SK-N-SH treated with all-trans-retinoic acid at 6 μM for 48 hours (cell line): ENCODE data around the gene UBAP1.
"Not testable (repeated sequence)": the region's sequence is repeated elsewhere in the genome, so short reads cannot be mapped to it uniquely, and the experiment has no call there.

Experiments
- ATAC-seq: fragments of 200-7000 bp; cut with Tn5 transposase; 3 replicates; pipeline ENCODE4 v1.9.1; 2020; ENCODE audit warnings: mild to moderate bottlenecking, moderate library complexity
- ARNTL ChIP-seq: fragments of 450-650 bp; formaldehyde crosslinking; IDR thresholded peaks from 2 replicates; pipeline ENCODE4 v1.5.0; 2020; ENCODE audit warnings: low read depth, mild to moderate bottlenecking, moderate library complexity, borderline replicate concordance
- GLIS3 ChIP-seq: fragments of 250-450 bp; sonication (Bioruptor Pico); IDR thresholded peaks from 2 replicates; pipeline ENCODE4 v1.5.0; 2020; ENCODE audit warnings: mild to moderate bottlenecking, moderate library complexity
- ISL1 ChIP-seq: fragments of 250-450 bp; sonication (Bioruptor Pico); IDR thresholded peaks from 2 replicates; pipeline ENCODE4 v2.1.2; 2022; ENCODE audit warnings: mild to moderate bottlenecking, moderate library complexity
- OSR1 ChIP-seq: fragments of 250-450 bp; sonication (Bioruptor Pico); IDR thresholded peaks from 2 replicates; pipeline ENCODE4 v1.8.0; 2022; ENCODE audit warnings: moderate library complexity, mild to moderate bottlenecking, inconsistent platforms
- POU6F1 ChIP-seq: fragments of 250-450 bp; sonication (Bioruptor Pico); IDR thresholded peaks from 2 replicates; pipeline ENCODE4 v1.8.0; 2021; ENCODE audit warnings: low read depth, mild to moderate bottlenecking, moderate library complexity, borderline replicate concordance
- PPARA ChIP-seq: fragments of 250-450 bp; sonication (Bioruptor Pico); IDR thresholded peaks from 2 replicates; pipeline ENCODE4 v1.5.0; 2020; ENCODE audit warnings: mild to moderate bottlenecking, borderline replicate concordance
- RARB ChIP-seq: fragments of 250-450 bp; sonication (Bioruptor Pico); IDR thresholded peaks from 2 replicates; pipeline ENCODE4 v1.8.0; 2021; ENCODE audit warnings: mild to moderate bottlenecking, moderate library complexity
- SNAI2 ChIP-seq: fragments of 250-450 bp; sonication (Bioruptor Pico); IDR thresholded peaks from 2 replicates; pipeline ENCODE4 v1.5.0; 2020; ENCODE audit warnings: mild to moderate bottlenecking, moderate library complexity
- TCF4 ChIP-seq: fragments of 250-450 bp; sonication (Bioruptor Pico); IDR thresholded peaks from 2 replicates; pipeline ENCODE4 v1.8.0; 2021; ENCODE audit warnings: mild to moderate bottlenecking, moderate library complexity, borderline replicate concordance
- TOX ChIP-seq: fragments of 250-450 bp; sonication (Bioruptor Pico); IDR thresholded peaks from 2 replicates; pipeline ENCODE4 v1.8.0; 2021; ENCODE audit warnings: mild to moderate bottlenecking, moderate library complexity, borderline replicate concordance
- ZFP30 ChIP-seq: fragments of 450-650 bp; formaldehyde crosslinking; IDR thresholded peaks from 2 replicates; pipeline ENCODE4 v1.5.0; 2022; ENCODE audit warnings: mild to moderate bottlenecking, moderate library complexity
- ZNF565 ChIP-seq: fragments of 450-650 bp; formaldehyde crosslinking; conservative IDR thresholded peaks from 2 replicates; pipeline ENCODE4 v1.5.0; 2020; ENCODE audit warnings: low read depth, mild to moderate bottlenecking, moderate library complexity
- ZNF70 ChIP-seq: fragments of 450-650 bp; formaldehyde crosslinking; IDR thresholded peaks from 2 replicates; pipeline ENCODE4 v1.5.0; 2020; ENCODE audit warnings: mild to moderate bottlenecking, moderate library complexity
- ZNF8 ChIP-seq: fragments of 450-650 bp; formaldehyde crosslinking; IDR thresholded peaks from 2 replicates; pipeline ENCODE4 v1.5.0; 2020; ENCODE audit warnings: mild to moderate bottlenecking, moderate library complexity
- TF ChIP-seq, protein P1 (sequence below): fragments of 250-450 bp; sonication (Bioruptor Pico); IDR thresholded peaks from 2 replicates; pipeline ENCODE4 v1.8.0; 2020; ENCODE audit warnings: mild to moderate bottlenecking, moderate library complexity, borderline replicate concordance
- TF ChIP-seq, protein P2 (sequence below): fragments of 250-450 bp; sonication (Bioruptor Pico); IDR thresholded peaks from 2 replicates; pipeline ENCODE4 v1.5.0; 2020; ENCODE audit warnings: mild to moderate bottlenecking, moderate library complexity
- TF ChIP-seq, protein P3 (sequence below): fragments of 250-450 bp; sonication (Bioruptor Pico); IDR thresholded peaks from 2 replicates; pipeline ENCODE4 v1.5.1; 2020; ENCODE audit warnings: low read depth, mild to moderate bottlenecking, moderate library complexity

Gene UBAP1

GRCh38 chr9:34237836-34238235 is 59.0 kb downstream of the UBAP1 start:
- no peak for ATAC-seq
- TF ChIP-seq GLIS3 (CRISPR knock-in tag), result no peak

- TF ChIP-seq, protein P1, sequence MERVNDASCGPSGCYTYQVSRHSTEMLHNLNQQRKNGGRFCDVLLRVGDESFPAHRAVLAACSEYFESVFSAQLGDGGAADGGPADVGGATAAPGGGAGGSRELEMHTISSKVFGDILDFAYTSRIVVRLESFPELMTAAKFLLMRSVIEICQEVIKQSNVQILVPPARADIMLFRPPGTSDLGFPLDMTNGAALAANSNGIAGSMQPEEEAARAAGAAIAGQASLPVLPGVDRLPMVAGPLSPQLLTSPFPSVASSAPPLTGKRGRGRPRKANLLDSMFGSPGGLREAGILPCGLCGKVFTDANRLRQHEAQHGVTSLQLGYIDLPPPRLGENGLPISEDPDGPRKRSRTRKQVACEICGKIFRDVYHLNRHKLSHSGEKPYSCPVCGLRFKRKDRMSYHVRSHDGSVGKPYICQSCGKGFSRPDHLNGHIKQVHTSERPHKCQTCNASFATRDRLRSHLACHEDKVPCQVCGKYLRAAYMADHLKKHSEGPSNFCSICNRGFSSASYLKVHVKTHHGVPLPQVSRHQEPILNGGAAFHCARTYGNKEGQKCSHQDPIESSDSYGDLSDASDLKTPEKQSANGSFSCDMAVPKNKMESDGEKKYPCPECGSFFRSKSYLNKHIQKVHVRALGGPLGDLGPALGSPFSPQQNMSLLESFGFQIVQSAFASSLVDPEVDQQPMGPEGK (CRISPR knock-in tag), result no peak
- TF ChIP-seq, protein P2, sequence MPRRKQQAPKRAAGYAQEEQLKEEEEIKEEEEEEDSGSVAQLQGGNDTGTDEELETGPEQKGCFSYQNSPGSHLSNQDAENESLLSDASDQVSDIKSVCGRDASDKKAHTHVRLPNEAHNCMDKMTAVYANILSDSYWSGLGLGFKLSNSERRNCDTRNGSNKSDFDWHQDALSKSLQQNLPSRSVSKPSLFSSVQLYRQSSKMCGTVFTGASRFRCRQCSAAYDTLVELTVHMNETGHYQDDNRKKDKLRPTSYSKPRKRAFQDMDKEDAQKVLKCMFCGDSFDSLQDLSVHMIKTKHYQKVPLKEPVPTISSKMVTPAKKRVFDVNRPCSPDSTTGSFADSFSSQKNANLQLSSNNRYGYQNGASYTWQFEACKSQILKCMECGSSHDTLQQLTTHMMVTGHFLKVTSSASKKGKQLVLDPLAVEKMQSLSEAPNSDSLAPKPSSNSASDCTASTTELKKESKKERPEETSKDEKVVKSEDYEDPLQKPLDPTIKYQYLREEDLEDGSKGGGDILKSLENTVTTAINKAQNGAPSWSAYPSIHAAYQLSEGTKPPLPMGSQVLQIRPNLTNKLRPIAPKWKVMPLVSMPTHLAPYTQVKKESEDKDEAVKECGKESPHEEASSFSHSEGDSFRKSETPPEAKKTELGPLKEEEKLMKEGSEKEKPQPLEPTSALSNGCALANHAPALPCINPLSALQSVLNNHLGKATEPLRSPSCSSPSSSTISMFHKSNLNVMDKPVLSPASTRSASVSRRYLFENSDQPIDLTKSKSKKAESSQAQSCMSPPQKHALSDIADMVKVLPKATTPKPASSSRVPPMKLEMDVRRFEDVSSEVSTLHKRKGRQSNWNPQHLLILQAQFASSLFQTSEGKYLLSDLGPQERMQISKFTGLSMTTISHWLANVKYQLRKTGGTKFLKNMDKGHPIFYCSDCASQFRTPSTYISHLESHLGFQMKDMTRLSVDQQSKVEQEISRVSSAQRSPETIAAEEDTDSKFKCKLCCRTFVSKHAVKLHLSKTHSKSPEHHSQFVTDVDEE (CRISPR knock-in tag), result no peak
- TF ChIP-seq ISL1 (CRISPR knock-in tag) (no peak), ARNTL (CRISPR knock-in tag) (no peak), TOX (CRISPR knock-in tag) (no peak), PPARA (no peak), ZFP30 (CRISPR knock-in tag) (no peak), POU6F1 (CRISPR knock-in tag) (no peak)
- TF ChIP-seq, protein P3, sequence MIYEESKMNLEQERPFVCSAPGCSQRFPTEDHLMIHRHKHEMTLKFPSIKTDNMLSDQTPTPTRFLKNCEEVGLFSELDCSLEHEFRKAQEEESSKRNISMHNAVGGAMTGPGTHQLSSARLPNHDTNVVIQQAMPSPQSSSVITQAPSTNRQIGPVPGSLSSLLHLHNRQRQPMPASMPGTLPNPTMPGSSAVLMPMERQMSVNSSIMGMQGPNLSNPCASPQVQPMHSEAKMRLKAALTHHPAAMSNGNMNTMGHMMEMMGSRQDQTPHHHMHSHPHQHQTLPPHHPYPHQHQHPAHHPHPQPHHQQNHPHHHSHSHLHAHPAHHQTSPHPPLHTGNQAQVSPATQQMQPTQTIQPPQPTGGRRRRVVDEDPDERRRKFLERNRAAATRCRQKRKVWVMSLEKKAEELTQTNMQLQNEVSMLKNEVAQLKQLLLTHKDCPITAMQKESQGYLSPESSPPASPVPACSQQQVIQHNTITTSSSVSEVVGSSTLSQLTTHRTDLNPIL, result no peak
- no peak for ATAC-seq
Measured at GRCh38 chr9:34240006-34240405, 61.2 kb downstream of the UBAP1 start.

DNA sequence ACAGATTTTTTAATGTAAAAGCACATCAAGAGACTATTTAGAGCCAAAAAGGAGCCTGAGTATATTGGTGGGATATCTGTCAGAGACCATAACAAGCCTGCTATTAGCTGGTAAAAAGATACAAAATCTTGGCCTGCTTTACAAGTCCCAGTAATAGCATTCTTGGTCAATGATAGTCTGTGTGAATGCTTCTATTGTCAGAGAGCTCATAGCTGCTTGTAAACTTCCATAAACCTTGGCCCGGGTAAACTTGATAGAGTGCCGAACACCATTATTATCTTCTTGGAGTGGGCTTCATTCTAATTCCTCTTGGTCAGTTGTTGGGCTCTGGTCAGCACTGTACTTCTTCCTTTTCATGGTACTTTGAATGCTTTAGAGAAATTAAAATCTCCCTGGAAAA is 64.0 kb downstream of the UBAP1 start:
- no peak for ATAC-seq
- TF ChIP-seq PPARA, result no peak
- TF ChIP-seq ZNF8, result no peak
- TF ChIP-seq ARNTL (CRISPR knock-in tag), result no peak
- no peak for TF ChIP-seq TOX (CRISPR knock-in tag)
- TF ChIP-seq RARB, result no peak
- TF ChIP-seq OSR1 (CRISPR knock-in tag), result no peak
- TF ChIP-seq ZNF70, result no peak
- no peak for TF ChIP-seq ZNF565 (CRISPR knock-in tag)
- no peak for TF ChIP-seq ISL1 (CRISPR knock-in tag)
- TF ChIP-seq GLIS3 (CRISPR knock-in tag), result no peak
- no peak for TF ChIP-seq TCF4 (CRISPR knock-in tag)

DNA sequence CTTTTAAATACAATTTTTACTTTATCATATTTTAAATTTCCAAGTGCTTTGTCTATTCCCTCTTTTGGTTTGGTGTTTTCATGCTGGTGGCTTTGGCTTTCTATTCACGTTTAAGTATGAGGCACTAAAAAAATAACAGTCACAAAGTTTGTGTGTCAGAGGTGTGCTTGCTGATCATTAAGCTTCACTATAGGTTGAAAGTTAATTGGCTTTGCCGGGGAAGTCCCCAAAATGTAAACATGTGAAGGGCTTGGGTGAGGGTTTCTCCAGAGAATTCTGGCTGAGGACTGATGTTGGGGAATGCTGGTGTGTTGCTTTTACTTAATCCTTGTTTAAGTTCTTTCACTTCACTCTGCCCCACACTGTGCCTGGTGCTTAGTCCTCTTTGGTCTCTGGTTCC is 66.4 kb downstream of the UBAP1 start:
- ATAC-seq, result not testable (repeated sequence)

GRCh38 chr9:34246453-34246852 is 67.6 kb downstream of the UBAP1 start:
- ATAC-seq, result no peak
- TF ChIP-seq TCF4 (CRISPR knock-in tag) (no peak), SNAI2 (CRISPR knock-in tag) (no peak), ARNTL (CRISPR knock-in tag) (no peak), POU6F1 (CRISPR knock-in tag) (no peak), TOX (CRISPR knock-in tag) (no peak), ISL1 (CRISPR knock-in tag) (no peak), OSR1 (CRISPR knock-in tag) (no peak), ZNF8 (no peak), PPARA (no peak)
- TF ChIP-seq, protein P2 (CRISPR knock-in tag), result no peak
- TF ChIP-seq, protein P1 (CRISPR knock-in tag), result no peak

GRCh38 chr9:34247782-34248181 is 68.9 kb downstream of the UBAP1 start:
- not testable (repeated sequence) for ATAC-seq
